CD4-positive, alpha-beta T cell treated with Interferon alpha-2 for 1 hour (primary cell): Measurements from ENCODE around the gene SLU7.

Experiments
- DNase-seq, 2 donors: peaks; one replicate each; pipeline ENCODE4 v3.0.0-alpha.2; 2020 to 2022

Gene SLU7

DNA sequence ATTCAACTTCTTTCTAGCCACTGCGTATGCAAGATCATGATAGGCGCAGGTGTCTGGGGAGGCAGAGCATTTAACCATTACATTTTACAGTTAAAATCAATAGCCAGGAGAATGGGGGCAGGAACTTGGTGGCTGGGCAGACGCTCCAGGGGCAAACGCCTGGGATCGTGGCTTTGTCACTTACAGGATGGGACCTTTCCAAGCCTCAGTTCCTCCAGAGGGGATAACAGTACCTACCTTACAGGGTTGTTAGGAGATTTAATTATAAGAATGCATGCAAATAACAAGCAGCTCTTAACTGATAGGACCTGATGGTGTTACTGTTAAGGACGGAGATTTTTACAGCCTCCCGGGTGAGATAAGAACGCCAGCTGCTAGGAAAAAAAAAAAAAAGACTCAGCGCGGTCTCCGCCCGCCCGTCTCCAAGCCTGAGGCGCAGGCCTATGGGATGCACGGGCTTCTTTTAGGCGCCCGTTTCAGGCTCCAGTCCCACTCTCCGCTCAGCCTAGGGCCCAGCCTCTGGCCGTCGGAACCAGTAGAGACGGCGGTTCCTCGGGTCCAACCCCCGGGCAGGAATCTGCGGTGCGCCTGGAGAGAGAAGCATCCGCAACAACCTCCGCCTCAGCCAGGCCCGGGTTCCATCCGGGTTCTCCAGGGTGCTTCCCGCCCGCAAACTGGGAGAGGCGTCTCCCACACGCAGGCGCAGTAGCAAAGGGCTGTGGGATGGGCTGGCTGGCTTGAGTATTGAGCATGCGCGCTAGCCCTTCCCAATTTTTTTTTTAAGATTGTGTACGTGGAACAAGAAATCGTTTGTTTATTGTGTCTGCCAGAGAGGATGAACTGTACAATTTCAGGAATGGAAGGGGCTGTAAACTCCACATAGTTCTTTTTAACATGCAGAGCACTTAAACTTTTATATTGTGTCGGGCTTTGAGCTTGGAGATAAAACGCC is 19.2 kb downstream of the SLU7 start, which contains the start of gene FAM200C:
Gene FAM200C (minus strand): TSS at position 653 of the 952 bp plus-strand sequence. CDS start 4,564 bp downstream, outside the sequence.
- DNase-seq = peak; percentile 75 to 78

DNA sequence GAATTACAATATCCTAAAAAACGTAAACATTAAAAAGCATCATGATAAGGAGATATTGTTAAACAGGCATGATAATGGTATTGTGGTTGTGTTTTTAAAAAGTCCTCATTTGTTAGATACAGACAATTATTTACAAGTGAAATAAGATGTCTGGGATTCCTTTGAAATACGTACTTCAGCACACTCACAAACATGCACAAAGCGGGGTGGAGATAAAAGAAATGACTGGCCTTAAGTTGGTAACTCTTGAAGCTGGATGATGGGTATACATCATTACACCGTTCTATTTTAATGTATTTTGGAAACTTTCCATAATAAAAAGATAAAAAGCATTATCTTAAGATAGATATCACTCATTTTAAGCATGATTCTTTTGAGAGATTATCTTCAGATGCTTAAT is 20.1 kb downstream of the SLU7 start:
- no peak for DNase-seq

DNA sequence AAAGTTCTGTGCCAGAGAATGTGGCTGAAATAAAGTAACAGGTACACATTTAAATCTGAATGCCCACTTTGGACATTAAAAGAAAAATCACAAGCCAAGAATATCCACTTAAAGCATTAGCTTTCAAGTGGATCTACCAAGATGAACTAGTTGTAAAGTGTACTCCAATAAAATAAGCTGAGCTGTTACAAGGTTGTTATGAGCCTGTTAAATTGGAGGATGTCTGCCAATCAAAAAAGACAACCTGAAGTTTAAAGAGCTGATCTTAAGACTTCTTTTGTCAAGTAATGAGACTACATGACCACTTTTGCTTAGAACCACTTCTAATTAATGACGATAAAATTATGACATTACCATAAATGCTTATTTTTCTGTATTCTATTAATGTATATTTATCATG is 21.4 kb downstream of the SLU7 start:
- DNase-seq = no peak

DNA sequence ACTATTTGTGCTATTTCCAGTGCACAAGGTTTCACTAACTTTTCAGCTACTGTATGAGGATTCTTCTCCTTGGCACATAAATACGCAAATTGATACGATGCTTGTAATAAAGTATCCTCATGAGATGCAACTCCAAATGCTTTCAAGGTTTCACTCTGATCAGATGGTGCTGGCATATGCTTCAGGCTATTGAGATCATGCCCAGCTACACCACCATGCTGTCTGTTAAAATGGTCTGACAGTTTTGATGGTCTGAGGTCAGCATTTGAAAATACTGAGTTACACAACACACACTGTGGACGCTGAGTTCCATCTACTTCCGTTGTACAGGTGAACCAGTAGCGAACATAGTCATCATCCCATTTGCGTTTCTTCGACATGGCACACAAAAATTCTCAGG is 23.8 kb downstream of the SLU7 start:
- DNase-seq = no peak

DNA sequence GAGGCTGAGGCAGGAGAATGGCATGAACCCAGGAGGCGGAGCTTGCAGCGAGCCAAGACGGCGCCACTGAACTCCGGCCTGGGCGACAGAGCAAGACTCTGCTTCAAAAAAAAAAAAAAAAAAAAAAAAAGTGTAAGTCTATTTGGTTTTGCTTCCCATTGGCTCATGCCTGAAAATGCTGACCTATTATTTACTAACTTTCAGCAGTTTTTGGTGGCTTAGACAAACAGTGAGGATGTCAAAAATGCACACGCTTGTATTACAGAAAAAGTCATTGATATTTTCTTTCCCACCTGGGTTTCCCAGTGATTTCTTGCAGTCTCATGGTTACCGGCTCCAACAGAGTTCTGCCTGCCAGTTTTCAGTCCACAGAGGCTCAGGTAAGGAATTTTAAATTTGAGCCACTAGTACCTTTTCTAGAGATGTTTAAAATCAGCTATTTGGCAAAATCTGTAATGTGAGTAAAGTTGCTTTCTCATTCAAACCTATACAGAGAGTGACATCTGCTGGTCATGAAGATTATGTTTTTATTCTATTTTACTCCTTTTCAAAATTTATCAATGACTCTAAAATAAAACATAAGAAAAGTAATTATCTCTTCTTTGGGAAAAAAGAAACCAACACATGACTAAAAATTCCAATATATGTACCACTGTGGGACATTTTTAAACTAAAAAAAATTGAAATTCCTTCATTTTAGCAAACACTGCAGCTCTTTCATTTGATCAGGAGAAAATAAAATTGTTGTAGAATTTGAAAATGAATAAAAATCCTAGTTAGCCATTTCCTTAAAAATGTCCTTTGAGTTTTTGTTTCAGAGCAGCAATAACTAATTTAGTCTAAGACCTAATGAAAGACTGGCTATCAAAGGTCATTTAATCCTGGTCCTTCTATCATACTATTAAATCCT is 27.8 kb downstream of the SLU7 start:
- peak in 1 of 2 donors; percentile 28 for DNase-seq

DNA sequence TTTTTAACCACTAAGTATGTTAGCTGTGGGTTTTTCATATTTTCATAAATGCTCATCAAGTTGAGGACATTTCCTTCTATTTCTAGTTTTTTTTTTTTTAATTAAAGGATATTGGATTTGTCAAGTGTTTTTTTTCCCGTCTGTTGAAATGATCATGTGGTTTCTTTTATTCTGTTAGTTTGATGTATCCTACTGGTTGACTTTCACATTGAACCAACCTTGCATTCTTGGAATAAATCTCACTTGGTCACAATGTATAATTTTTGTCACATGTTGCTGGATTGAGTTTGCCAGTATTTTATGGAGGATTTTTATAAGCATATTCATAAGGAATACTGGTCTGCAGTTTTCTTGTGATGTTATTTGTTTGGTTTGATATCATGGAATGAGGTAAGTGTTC is 31.4 kb downstream of the SLU7 start:
- DNase-seq = no peak

DNA sequence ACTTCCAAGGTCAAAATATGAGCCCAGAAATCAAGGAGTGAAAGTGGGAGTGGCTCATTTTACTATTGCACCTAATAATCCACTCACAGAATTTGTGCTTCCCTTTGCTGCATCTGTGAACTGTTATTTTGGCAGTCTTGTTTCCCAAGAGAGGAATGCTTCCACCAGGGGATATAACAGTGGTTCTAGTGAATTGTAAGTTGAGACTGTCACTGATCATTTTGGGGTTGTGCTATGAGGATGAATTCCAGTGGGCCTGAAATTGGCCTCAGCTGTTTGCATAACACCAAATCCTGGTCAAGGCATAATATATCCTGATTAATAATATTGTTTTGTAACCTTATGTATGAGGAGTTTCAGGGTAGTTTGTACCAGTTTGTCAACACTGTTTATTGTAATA is 33.4 kb downstream of the SLU7 start:
- DNase-seq = no peak

DNA sequence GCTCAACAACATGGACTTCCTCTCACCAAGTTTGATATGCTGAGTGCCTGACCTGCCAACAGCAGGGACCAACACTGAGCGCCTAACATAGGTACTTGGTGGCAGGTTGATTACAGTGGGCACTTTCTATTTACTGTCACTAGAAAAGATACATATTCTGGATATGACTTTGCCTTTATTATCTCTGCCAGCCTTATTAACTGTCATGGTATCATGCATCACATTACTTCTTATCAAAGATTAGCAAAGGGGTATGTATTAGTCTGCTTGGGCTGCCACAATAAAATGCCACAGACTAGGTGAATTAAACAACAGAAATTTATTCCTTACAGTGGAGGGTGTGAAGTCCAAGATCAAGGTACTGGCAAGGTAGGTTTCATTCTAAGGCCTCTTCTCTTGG is 34.2 kb downstream of the SLU7 start:
- no peak for DNase-seq

DNA sequence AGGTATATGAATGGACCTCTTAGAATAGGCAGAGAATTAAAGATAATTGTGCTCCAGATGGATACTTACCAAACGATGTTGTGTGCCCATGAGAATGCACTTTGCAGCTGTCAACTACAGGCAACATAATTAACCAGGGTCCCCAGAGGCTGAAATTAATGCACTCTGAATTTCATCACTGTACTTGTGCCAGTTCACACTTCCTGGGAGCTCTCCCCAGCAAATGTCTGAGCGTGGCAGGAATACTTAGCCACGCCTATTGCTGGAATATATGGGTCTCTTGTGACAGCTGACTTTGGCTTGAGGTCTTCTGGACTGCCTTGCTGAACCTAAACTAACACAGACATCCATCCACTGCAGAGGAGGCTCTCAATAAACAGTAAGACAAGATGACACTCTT is 36.5 kb downstream of the SLU7 start:
- no peak for DNase-seq

DNA sequence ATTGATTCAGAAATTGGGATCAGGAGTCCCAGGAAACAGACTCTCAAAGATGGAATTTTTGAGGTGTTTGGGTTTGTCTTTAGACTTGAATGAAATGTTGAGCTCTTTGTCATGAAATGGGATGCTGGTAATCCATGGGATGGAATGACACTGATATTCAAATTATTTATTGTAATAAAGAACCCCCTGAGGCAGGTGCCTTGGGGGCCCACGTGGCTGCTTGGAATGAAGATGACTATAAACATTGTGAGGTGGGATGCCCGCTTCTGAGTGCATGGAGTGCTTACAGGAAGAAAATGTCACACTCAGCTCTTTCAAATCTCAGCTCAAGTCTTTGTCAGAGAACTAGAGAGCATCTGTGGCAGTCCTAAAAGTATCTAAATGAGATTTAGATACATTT is 38.8 kb downstream of the SLU7 start:
- no peak for DNase-seq

DNA sequence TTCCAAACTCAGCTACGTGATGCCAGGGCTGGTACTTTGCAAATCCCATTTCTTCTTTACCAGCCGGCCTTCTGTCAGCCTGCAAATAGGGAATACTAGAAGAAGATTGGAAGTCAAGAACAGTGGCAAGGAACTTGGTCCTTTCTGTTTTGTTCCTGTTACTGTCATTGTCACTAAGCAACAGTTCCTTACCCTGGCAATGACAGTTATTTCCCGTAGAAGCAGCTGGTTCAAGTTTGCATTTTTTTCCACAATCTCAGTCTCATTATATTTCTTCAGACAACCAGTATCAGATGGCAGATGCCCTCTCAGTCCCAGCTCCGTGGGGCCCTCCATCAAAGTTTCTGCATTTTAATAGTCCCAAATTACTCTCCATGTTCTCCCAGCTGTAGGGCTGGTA is 39.4 kb downstream of the SLU7 start:
- no peak for DNase-seq

DNA sequence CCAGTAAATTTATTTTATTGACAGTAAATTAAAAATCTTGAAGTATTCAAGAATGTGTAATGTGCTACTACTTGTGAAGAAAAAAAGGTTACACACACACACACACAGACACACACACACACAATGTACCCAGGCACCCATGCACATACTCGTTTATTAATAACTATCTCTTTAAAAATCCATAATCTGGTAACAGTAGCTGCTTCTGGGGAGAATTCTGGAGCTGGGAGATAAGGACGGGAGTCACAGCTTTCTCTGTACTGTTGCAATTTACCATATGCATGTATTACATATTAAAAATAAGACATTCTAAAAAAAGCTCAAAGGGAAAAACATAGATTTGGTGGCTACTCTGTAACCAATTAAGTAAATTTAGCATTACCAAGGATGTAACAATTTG is 40.6 kb downstream of the SLU7 start:
- no peak for DNase-seq

DNA sequence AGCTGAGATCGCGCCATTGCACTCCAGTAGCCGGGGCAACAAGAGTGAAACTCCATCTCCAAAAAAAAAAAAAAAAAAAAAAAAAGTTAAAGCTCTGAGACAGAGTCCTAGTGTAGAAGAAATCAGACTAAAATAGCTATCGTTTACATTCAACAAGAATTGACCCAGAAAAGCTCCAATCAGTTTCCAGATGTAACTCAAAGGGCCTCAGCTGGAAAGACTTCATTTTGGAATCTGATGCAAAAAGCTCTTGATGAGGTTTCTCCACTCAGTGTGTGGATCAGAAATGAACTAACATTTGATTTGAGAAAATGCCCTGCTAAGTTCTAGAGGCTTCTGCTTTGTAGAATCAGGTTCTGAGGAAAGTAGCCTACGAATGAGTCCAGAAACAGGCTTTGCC is 41.2 kb downstream of the SLU7 start:
- DNase-seq = no peak

DNA sequence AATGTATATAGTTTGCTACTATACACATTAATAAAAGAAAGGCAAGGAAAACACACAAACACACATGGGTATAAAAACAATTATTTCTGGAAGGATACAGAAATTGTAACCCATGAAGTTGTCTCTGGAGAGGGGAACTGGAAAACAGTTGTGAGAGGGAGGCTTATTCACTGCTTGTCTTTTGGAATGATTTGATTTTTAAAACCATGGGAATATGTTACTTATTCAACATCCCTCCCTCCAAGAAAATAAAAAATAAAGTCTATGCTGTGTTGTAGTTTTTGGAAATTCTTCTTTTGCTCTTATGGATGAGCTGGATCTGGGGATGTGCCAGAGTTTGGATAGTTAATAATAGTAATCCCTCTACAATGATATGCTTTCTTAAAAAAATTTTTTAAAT is 42.5 kb downstream of the SLU7 start:
- DNase-seq = no peak

DNA sequence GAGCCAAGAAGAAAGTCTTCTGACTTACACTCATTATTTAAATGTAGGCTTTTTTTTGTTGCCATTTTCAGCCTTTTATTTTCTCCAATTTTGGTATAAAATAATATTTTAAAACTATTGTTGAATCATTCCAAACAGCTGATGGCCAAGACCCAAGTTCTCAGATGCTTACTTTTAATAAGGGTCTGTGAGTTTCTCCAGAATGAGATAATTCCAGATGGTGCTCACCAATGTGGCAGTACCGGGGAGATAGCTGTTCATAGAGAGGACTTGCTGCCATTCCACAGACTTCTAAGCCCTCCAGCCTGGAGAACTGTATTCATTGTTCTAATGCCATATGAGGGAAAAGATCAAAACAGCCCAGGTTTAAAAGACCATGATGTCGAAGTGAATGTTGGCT is 43.2 kb downstream of the SLU7 start:
- DNase-seq = no peak

DNA sequence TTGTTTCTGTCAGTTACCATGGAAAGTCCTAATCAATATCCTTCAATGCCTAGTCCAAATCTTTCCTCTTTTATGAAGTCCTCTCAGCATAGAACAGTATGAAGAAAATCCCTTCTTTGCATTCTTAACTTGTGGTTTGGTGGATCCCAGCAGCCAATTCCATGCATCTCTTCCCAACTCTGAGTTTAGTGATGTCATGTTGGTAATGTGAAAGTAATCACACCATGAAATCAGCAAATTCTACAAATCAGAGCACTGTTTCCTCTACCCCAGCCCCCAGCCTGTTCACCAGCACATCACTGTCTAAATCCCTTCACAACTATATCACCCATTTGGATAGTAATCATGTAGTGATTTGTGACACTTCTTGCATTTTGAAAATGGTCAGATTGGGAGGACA is 43.7 kb downstream of the SLU7 start:
- DNase-seq = no peak

DNA sequence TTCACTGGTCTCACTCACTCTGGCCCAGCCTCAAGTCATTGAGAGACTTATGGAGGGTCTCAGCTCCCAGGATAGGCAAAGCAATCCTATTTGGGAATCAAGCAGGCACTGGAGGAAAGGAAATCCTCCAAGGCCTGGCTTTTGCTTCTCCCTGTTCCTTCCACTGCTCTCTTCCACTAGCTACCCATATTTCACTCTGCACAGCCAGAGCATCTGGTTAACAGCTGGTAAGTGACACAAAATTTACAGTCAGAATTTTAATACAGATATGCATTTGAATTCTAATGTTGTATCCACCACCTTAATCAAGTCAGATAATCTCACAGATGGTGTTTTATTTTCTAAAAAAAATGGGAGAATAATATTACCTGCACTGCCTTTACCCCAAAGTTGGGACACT is 47.6 kb downstream of the SLU7 start:
- no peak for DNase-seq

DNA sequence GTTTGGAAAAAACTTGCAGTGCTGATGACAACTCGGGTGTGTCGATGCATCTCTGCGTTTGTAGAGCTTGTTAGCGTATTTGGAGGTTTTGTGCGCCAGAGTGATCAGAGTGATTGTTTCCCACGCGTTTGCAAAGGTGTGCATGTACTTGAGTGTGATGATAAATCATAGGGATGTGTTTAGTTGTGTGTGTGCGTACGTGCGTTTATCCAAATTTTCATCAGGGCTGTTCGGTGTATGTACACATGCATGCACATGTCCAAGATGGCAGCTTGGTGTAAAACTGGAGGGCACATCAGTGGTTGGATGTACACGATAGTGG is 48.2 kb downstream of the SLU7 start:
- DNase-seq = no peak

DNA sequence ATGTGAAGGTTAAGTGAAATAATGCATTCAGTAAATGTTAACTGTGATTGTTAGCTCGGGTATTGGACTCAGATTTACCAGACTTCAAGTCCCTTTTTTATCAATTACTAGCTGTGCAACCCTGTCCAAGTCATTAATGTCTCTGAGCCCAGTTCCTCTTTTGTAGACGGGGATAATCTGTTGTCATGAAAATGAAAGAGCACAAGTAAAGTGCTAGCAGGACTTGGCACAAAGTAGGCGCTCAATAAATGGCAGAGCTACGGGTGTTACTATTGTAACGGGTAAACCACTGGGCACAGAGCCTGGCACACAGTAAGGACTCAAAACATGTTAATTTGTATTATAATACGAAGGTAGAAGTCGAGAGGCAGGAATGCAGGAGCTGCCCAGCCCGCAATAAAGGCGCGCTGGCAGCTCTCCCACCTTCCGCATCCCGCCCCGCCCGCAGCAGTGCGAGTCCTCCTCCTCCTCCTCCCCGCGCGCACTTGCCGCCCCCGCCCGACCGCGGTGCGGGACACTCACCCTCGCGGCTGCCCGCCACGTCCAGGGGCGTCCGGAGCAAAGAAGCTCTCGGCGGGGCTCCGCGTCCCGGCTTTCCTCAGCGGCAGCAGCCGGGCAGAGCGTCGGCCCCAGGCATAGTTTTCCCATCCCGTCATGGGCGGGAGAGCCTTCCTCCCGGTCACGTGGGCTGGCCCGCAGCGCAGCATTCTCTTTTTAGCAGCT is 48.7 kb downstream of the SLU7 start, which contains the start of gene C1QTNF2:
Gene C1QTNF2 (minus strand): TSS at position 637 of the 723 bp plus-strand sequence. CDS start 15,615 bp downstream, outside the sequence.
- no peak for DNase-seq

DNA sequence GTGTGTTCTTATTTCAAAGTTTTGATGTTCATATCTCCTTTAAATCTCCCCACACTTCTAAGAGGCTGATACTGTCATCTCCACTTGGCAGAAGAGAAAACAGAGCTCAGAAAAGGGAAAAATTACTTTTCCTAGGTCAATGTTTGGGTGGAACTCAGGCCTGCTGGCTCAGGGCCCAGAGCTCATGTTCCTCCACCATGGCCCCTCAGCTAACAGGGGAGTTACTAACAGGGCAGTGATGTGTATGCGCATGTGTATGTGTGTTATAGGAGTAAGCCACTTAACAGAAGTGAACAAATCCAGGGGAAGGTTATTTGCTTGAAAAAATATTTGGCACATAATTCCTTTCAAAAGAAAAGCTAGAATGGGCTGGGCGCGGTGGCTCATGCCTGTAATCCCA is 51.0 kb downstream of the SLU7 start:
- DNase-seq = no peak

DNA sequence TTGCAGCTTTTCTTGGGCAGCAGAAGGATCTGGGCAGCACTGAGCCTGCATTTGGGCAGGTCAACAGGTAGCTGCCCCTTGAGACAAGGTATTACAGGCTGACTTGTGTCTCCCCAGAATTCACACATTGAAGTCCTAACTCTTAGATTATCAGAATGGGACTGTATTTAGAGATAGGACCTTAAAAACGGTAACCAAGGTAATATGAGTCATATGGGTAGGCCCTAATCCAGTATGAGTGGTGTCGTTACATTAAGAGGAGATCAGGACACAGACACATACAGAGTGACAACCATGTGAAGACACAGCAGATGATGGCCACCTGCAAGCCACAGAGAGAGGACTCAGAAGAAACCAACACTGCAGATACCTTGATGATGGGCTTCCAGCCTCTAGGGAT is 51.6 kb downstream of the SLU7 start:
- no peak for DNase-seq

DNA sequence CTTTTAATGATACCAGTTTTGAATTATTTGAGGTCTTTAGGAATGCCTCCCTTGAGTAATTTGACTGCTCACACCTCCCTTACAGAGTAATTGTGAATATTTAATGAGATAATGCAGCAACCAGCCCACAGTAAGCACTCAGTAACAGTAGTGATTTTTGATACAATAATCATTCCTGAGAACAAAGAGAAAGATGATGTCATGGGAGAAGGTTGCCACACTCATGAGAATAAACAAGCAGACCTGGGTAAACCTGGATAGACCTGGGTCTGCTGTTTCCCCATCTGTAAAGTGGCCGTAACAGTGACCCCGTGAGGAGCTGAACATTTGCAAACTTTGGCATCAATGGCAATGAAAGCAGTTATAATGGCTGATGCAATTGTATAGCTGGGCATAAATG is 52.7 kb downstream of the SLU7 start:
- DNase-seq = no peak
